DND-41 (cell line): ENCODE results near the gene CA14.

ENCODE experiments used
- CTCF ChIP-seq: IDR thresholded peaks from 2 replicates; pipeline ENCODE4 v1.5.1; 2012; ENCODE audit warnings: borderline replicate concordance, low read length, moderate library complexity, mild to moderate bottlenecking; ENCODE audit not compliant: poor library complexity, severe bottlenecking; ENCODE audit errors: extremely low read depth
- EZH2 ChIP-seq: IDR thresholded peaks from 3 replicates; pipeline ENCODE4 v1.6.1; 2012; ENCODE audit warnings: borderline replicate concordance, low read depth, mild to moderate bottlenecking, moderate library complexity, low read length, inconsistent platforms; ENCODE audit not compliant: severe bottlenecking

- TF ChIP-seq CTCF (peak; percentile 50), EZH2 (no peak)
These were observed 44.1 kb upstream of the CA14 start for GRCh38 chr1:150213170-150214098.
